EL (cell line): ENCODE data around the gene PRRT1B.
"Not testable (repeated sequence)": the region's sequence is repeated elsewhere in the genome, so short reads cannot be mapped to it uniquely, and the experiment has no call there.

ENCODE experiments used
- DNase-seq: peaks from one replicate; pipeline ENCODE4 v3.0.0-alpha.2; 2016

The PRRT1B gene

GRCh38 chr9:131523086-131523388, 22.3 kb upstream of the PRRT1B start:
- no peak for DNase-seq

DNA sequence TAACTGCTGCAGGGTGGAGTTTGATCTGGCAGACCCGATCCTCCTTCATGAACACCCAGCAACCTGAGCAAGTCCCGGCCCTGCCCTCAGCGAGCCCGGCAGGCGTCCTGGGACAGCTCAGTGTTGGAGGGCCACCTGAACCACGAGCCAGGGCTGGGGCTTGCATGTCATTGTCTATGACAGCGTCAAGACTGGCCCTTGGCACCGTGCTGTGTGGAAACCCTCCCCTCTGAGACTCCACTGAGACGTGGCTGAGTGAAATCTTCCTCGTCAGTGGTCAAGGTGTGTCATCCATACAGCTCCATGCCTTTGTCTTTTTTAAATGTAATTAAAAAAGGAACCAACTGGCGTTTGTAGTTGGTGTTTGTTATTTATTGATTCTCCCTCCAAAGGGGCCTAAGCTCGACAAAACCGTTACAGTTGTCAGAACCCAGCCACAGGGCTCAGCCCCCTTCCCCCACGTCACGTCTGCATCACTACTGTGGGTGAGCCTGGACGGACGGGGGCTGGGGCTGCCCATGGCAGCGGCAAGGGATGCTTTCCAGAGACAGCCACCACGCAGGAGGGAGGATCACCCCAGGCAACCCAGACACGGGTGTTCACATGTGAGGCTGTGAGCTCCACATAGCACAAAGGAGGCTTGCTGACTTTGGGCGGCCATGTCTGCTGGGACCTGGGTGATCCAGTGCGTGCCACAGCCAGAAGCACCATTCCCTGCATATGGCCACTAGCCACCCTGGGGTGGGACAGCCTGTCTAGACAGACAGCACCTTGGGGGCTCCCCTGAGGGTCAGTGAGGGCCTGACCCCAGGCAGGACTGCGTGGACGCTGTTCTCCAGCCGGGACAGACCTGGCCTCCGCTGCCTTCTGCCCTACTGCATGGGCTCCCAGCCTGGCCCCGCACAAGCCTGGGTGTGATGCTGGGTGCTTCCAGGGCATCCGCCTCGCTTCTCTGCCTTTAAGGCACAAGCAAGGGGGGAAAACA, 21.6 kb upstream of the PRRT1B start:
- DNase-seq, result no peak

GRCh38 chr9:131524665-131525315, 20.5 kb upstream of the PRRT1B start:
- DNase-seq, result peak; percentile 43

DNA sequence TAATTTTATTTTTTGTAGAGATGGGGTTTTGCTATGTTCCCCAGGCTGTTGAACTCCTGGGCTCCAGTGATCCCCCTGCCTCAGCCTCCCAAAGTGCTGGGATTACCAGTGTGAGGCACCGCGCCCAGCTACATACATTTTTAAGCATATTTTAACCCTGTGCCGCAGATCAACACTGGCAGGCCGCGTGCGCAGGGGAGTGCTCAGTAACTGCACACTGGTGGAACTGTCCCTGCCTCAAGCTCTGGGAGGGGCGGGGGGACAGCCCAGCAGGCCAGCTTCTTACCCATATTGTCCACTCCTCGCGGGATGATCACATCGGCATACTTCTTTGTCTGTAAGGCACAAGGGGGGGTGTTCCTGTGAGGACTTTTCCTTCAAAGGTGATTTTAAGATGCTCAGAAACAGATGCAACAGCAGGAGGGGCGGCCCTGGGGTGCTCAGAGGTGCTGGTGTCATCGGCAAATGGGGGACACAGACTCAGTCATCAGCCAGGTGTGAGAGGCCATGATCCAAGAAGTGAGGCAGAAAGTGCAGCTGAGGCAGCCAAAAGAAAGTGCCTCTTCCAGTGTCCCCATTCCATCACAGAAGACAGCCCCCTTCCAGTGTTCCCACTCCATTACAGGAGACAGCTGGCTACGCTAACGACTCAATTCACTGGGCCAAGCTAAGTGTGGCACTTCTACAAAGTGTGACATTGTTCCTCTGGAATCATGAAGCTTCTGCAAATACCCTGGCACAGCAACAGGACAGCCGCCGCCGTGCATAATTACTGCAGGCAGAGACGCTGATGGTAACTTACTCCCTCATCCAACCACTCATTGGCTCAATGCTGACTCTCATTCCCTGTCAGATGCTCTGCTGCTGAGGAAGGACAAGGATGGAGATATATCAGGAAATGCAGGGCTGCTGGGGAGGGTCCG, 19.4 kb upstream of the PRRT1B start:
- DNase-seq, result no peak

DNA sequence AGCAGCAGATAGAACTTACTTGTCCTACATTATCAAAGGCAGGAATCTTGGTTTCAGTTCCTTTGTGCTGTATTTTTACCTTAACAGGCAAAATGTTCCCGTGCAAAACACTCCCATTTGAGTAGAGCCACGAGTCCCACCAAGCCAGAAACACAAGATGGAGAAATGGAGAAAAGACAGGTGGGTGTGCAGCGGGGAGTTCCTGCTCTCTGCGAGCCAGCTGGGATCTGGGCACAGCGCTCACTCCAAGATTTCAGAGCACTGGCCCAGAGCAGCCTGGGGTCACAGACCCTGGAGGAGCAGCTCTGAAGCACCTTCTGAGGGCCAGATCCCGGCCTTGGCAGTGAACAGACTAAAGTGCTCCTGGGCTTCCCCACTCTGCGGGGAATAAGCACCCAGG, 17.1 kb upstream of the PRRT1B start:
- DNase-seq, result no peak

- DNase-seq, result no peak
Observed at GRCh38 chr9:131528886-131529505, 16.3 kb upstream of the PRRT1B start.

GRCh38 chr9:131529597-131530545, 15.5 kb upstream of the PRRT1B start:
- no peak for DNase-seq

- DNase-seq, result peak; percentile 53
Observed at GRCh38 chr9:131530546-131530919, 14.8 kb upstream of the PRRT1B start.

GRCh38 chr9:131530920-131531832, 14.1 kb upstream of the PRRT1B start, which contains the start of gene UCK1:
TSS of gene UCK1 (minus strand) at chr9:131531263. CDS start at chr9:131531174, 89 bp downstream.
- peak; percentile 80 for DNase-seq

GRCh38 chr9:131534721-131535237, 10.5 kb upstream of the PRRT1B start:
- no peak for DNase-seq

DNA sequence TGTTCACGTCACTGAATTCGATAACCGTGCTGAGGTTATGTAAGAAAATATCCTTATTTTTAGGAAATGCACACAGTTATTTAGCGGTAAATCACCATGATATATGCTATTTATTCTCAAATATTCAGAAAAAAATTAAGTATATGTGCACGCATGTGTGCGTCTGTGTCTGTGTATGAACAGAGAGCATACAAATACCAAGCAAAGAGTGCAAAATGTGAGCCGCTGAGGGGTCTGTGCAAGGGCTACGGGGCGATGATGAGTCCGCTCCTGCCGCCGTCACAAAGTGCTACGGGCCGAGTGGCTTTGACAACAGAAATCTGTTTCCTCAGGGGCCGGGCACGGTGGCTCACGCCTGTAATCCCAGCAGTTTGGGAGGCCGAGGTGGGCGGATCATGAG, 7.4 kb upstream of the PRRT1B start:
- no peak for DNase-seq

DNA sequence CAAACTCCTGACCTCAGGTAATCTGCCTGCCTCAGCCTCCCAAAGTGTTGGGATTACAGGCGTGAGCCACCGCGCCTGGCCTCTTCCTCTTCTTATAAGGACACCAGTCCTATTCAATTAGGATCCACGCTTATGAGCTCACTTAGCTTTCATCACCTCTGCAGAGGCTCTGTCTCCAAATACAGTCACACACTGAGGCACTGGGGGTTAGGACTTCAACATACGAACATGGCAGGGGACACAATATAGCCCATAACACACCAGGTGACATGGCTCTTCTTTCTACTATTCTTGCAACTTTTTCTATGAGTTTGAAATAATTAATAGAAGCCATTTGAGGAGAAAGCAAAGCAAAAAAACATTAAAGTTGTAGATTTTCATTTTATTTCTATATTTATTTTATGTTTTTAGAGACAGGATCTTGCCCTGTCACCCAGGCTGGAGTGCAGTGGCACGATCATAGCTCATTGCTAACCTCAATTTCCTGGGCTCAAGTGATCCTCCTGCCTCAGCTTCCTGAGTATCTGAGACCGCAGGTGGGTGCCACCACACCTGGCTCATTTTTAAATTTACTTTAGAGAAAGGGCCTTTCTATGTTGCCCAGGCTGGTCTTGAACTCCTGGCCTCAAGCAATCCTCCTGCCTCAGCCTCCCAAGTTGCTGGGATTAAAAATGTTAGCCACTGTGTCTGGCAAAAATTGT, 6.0 kb upstream of the PRRT1B start:
- no peak for DNase-seq

- no peak for DNase-seq
Observed at GRCh38 chr9:131543141-131543540, 2.2 kb upstream of the PRRT1B start.

- DNase-seq, result no peak
Observed at GRCh38 chr9:131545786-131546335, 538 bp downstream of the PRRT1B start.

DNA sequence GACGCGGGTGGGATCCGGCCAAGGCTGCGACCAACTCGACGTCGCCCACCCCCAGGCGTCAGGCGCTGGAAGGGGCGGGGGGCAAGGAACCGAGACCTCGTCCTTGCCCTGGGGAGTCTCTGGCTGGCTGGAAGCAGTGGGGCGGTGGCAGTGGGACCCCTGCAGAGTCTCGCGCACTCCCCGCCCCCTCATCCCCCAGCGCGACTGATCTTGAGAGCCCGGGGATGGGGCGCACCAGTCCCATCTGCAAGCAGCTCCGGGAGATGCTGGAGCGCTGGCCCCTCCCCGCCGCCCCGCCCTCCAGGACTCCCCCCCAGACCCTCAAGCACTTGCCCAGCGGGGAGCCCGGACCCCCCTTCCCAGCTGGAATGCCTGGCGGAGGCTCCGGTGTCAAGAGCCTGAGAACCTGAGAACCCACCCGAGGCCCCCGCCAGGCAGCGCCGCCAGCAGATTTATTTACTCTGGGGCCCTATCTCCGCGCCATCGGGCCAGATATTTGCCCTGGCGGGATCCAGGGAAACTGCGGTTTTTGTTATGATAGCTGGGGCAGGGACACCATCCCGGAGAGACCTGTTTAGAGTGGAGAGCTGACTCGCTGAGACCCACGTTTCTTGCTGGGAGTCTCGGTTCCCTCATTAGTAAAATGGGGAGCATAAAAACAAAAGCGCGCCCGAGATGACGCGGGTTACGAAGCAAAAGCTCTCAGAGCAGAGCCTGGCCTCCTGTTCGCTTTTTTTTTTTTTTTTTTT, 1.2 kb downstream of the PRRT1B start:
- DNase-seq, result peak; percentile 33

GRCh38 chr9:131549186-131549585, 3.9 kb downstream of the PRRT1B start:
- DNase-seq, result not testable (repeated sequence)

GRCh38 chr9:131550465-131550864, 5.1 kb downstream of the PRRT1B start:
- DNase-seq, result not testable (repeated sequence)

GRCh38 chr9:131552030-131552429, 6.7 kb downstream of the PRRT1B start:
- DNase-seq, result no peak
